Liver (tissue), 9 donors: ENCODE data around the gene DNAH17. TPM values are rescaled to one million over a fixed set of nuclear protein-coding genes. Genes with fewer than 3 reads are reported as not detected.

ENCODE experiments used
- DNase-seq: peaks from one replicate; pipeline ENCODE4 v3.0.0-alpha.2; 2017; ENCODE audit warnings: low spot score
- H3K27ac ChIP-seq, 2 donors: one replicate each; pipeline ENCODE4 v1.7.0; 2013; ENCODE audit warnings: inconsistent platforms in 2 of 2, low read length in 2 of 2, control low read depth in 1 of 2, low read depth in 1 of 2, mild to moderate bottlenecking in 1 of 2
- H3K27me3 ChIP-seq, 4 donors: one replicate each; pipeline versions ENCODE4 v1.6.1 to v1.7.0; 2013; ENCODE audit warnings: low read length in 3 of 4, inconsistent platforms in 1 of 4, mild to moderate bottlenecking in 1 of 4, moderate library complexity in 1 of 4; ENCODE audit not compliant: control insufficient read depth in 4 of 4, insufficient read depth in 4 of 4
- H3K36me3 ChIP-seq, 4 donors: one replicate each; pipeline versions ENCODE4 v1.6.1 to v1.7.0; 2013; ENCODE audit warnings: low read length in 3 of 4, mild to moderate bottlenecking in 3 of 4, low read depth in 1 of 4, moderate library complexity in 1 of 4; ENCODE audit not compliant: control insufficient read depth in 4 of 4, insufficient read depth in 3 of 4
- H3K4me1 ChIP-seq, 4 donors: one replicate each; pipeline versions ENCODE4 v1.6.1 to v1.7.0; 2013; ENCODE audit warnings: low read length in 3 of 4, mild to moderate bottlenecking in 3 of 4, moderate library complexity in 1 of 4; ENCODE audit not compliant: control insufficient read depth in 4 of 4, insufficient read depth in 4 of 4
- H3K4me3 ChIP-seq, 3 donors: one replicate each; pipeline versions ENCODE4 v1.6.1 to v1.7.0; 2013; ENCODE audit warnings: low read length in 3 of 3, control low read depth in 1 of 3, low read depth in 1 of 3, mild to moderate bottlenecking in 1 of 3
- H3K9ac ChIP-seq, 2 donors: one replicate each; pipeline ENCODE4 v1.7.0; 2013; ENCODE audit warnings: low read length in 2 of 2, mild to moderate bottlenecking in 2 of 2, moderate library complexity in 2 of 2, control low read depth in 1 of 2, low read depth in 1 of 2
- H3K9me3 ChIP-seq, 4 donors: one replicate each; pipeline versions ENCODE4 v1.6.1 to v1.7.0; 2013; ENCODE audit warnings: low read length in 3 of 4; ENCODE audit not compliant: control insufficient read depth in 4 of 4
- ATF3 ChIP-seq: IDR thresholded peaks from 2 replicates; pipeline ENCODE4 v1.6.1; 2016; ENCODE audit warnings: antibody characterized with exemption
- EGR1 ChIP-seq, 2 donors: IDR thresholded peaks; 2 replicates each; pipeline ENCODE4 v1.6.1; 2016 to 2018; ENCODE audit warnings: antibody characterized with exemption in 2 of 2, low read depth in 2 of 2
- FOXA1 ChIP-seq: IDR thresholded peaks from 2 replicates; pipeline ENCODE4 v1.6.1; 2016; ENCODE audit warnings: antibody characterized with exemption
- FOXA2 ChIP-seq: IDR thresholded peaks from 2 replicates; pipeline ENCODE4 v1.6.1; 2016; ENCODE audit warnings: antibody characterized with exemption
- GABPA ChIP-seq, 2 donors: IDR thresholded peaks in 1 of 2; conservative IDR thresholded peaks in 1 of 2; 2 replicates each; pipeline ENCODE4 v1.6.1; 2016; ENCODE audit warnings: antibody characterized with exemption in 2 of 2, mild to moderate bottlenecking in 1 of 2, moderate library complexity in 1 of 2
- HNF4A ChIP-seq, 2 donors: conservative IDR thresholded peaks; 2 replicates each; pipeline ENCODE4 v1.6.1; 2016; ENCODE audit warnings: antibody characterized with exemption in 2 of 2, mild to moderate bottlenecking in 2 of 2
- HNF4G ChIP-seq: IDR thresholded peaks from 2 replicates; pipeline ENCODE4 v1.6.1; 2016; ENCODE audit warnings: antibody characterized with exemption
- JUND ChIP-seq, 2 donors: IDR thresholded peaks; 2 replicates each; pipeline ENCODE4 v1.6.1; 2016; ENCODE audit warnings: antibody characterized with exemption in 2 of 2
- MAX ChIP-seq: IDR thresholded peaks from 2 replicates; pipeline ENCODE4 v1.6.1; 2016; ENCODE audit warnings: antibody characterized with exemption
- NR2F2 ChIP-seq: IDR thresholded peaks from 2 replicates; pipeline ENCODE4 v1.6.1; 2016; ENCODE audit warnings: antibody characterized with exemption
- REST ChIP-seq: IDR thresholded peaks from 2 replicates; pipeline ENCODE4 v1.6.1; 2016; ENCODE audit warnings: antibody characterized with exemption, mild to moderate bottlenecking
- RXRA ChIP-seq, 2 donors: IDR thresholded peaks; 2 replicates each; pipeline ENCODE4 v1.6.1; 2017 to 2018; ENCODE audit warnings: antibody characterized with exemption in 2 of 2, mild to moderate bottlenecking in 1 of 2
- SP1 ChIP-seq: IDR thresholded peaks from 2 replicates; pipeline ENCODE4 v1.6.1; 2018; ENCODE audit warnings: antibody characterized with exemption, mild to moderate bottlenecking
- TAF1 ChIP-seq: conservative IDR thresholded peaks from 2 replicates; pipeline ENCODE4 v1.6.1; 2016; ENCODE audit warnings: antibody characterized with exemption, mild to moderate bottlenecking
- YY1 ChIP-seq: IDR thresholded peaks from 2 replicates; pipeline ENCODE4 v1.6.1; 2016; ENCODE audit warnings: antibody characterized with exemption, mild to moderate bottlenecking
- ZBTB33 ChIP-seq: IDR thresholded peaks from 2 replicates; pipeline ENCODE4 v1.6.1; 2016; ENCODE audit warnings: antibody characterized with exemption
- WGBS: extraction: QIAGEN DNeasy Blood & Tissue Kit; methylation state at CpG from one replicate; pipeline ENCODE4 v1.1.7; 2013; 5-methylcytosine and 5-hydroxymethylcytosine counted together
- polyA plus RNA-seq, 2 donors: library from polyadenylated mRNA; stranded (reverse) in 1 of 2; unstranded in 1 of 2; fragments of 200-250 nt in 1 of 2; fragments of >200 nt in 1 of 2; fragmentation: Nextera tagmentation in 1 of 2; extraction: Ambion mirVana in 1 of 2; gene quantifications; one replicate each; pipeline versions ENCODE4 v1.2.1 to v1.2.3, GENCODE V29; 2013 to 2015
- total RNA-seq, 2 donors: library from RNA; depleted of rRNA; stranded (reverse); fragments of >200 nt; gene quantifications; one replicate each; pipeline ENCODE4 v1.2.3, GENCODE V29; 2014
- TF ChIP-seq, protein P1 (sequence below): fragments of 150-350 bp; IDR thresholded peaks from 2 replicates; pipeline ENCODE4 v1.5.1; 2017; ENCODE audit warnings: improper control_type of control experiment, low read depth, low read length; ENCODE audit not compliant: missing input control
- donor health status: healthy.
- donor health status: healthy.
- donor health status: healthy.
- donor health status: healthy.
- donor health status: healthy.

Gene DNAH17
- total and polyA plus RNA-seq, 4 donors, result 0.09 to 0.79 TPM; not detected in 2

DNA sequence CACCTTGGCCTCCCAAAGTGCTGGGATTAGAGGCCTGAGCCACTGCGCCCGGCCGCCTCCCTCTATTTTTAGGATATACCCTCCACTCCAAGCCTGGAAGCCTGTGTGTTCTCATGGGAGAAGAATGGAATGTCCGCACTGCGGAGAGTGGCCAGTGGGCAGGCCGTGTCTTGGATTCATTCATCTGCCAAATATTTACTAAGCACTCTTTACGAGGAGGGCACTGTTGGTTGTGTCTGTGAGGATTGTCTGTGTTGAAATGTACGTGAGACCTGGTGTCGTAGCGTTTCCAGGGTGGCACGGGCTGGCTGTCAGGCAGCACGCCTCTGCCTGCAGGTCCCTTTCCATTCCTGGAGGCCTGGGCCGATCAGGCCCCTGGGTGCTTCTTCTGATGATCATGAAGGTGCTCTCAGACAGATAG lies 179.5 kb downstream of the DNAH17 start:
- Histone ChIP-seq H3K4me1 (peaks cover 5 to 20% (median 15%) of the 10 kb centered on the region in 4 donors), H3K9me3 (no peaks in the 10 kb centered on the region), H3K36me3 (peaks cover 13 to 46% (median 30%) of the 10 kb centered on the region in 4 donors), H3K27me3 (no peaks in the 10 kb centered on the region), H3K9ac (no peak overlapping the region), H3K27ac (no peak overlapping the region), H3K4me3 (no peak overlapping the region)
- TF ChIP-seq EGR1 (IDR thresholded peaks at IDR 0.05; ENCODE audit: low read depth in 2 of 2) (no peak), MAX (no peak), RXRA (IDR thresholded peaks at IDR 0.05) (peak in 1 of 2 donors; percentile 19), HNF4A (conservative IDR thresholded peaks at IDR 0.05) (peak in 1 of 2 donors; percentile 22), HNF4G (no peak), REST (peak; percentile 88), JUND (IDR thresholded peaks at IDR 0.05) (no peak), GABPA (IDR thresholded peaks at IDR 0.05 in 1 of 2, conservative IDR thresholded peaks at IDR 0.05 in 1 of 2) (no peak), FOXA1 (no peak), ATF3 (no peak)
- TF ChIP-seq, protein P1, sequence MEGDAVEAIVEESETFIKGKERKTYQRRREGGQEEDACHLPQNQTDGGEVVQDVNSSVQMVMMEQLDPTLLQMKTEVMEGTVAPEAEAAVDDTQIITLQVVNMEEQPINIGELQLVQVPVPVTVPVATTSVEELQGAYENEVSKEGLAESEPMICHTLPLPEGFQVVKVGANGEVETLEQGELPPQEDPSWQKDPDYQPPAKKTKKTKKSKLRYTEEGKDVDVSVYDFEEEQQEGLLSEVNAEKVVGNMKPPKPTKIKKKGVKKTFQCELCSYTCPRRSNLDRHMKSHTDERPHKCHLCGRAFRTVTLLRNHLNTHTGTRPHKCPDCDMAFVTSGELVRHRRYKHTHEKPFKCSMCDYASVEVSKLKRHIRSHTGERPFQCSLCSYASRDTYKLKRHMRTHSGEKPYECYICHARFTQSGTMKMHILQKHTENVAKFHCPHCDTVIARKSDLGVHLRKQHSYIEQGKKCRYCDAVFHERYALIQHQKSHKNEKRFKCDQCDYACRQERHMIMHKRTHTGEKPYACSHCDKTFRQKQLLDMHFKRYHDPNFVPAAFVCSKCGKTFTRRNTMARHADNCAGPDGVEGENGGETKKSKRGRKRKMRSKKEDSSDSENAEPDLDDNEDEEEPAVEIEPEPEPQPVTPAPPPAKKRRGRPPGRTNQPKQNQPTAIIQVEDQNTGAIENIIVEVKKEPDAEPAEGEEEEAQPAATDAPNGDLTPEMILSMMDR, result no peak
- WGBS, result 63% methylated on average over 13 of the region's 13 CpGs
- no peak for DNase-seq

GRCh38 chr17:78396441-78397337 lies 180.5 kb downstream of the DNAH17 start:
- no peak for DNase-seq
- no peaks in the 10 kb centered on the region for H3K27me3 ChIP-seq
- WGBS, result 35% methylated on average over 14 of the region's 14 CpGs
- H3K27ac ChIP-seq, result peak overlapping the region in 1 of 2 donors; percentile 36
- no peak overlapping the region for H3K9ac ChIP-seq
- peaks cover 5 to 20% (median 15%) of the 10 kb centered on the region in 4 donors for H3K4me1 ChIP-seq
- H3K9me3 ChIP-seq, result no peaks in the 10 kb centered on the region
- H3K4me3 ChIP-seq, result no peak overlapping the region
- peaks cover 12 to 38% (median 27%) of the 10 kb centered on the region in 4 donors for H3K36me3 ChIP-seq
- TF ChIP-seq, protein P1, result no peak
- TF ChIP-seq RXRA (IDR thresholded peaks at IDR 0.05), result peak; percentile 61 to 92
- TF ChIP-seq HNF4G, result peak; percentile 12
- peak; percentile 86 to 96 for TF ChIP-seq HNF4A (conservative IDR thresholded peaks at IDR 0.05)
- peak; percentile 85 for TF ChIP-seq FOXA2
- TF ChIP-seq EGR1 (IDR thresholded peaks at IDR 0.05; ENCODE audit: low read depth in 2 of 2), result no peak
- peak in 1 of 2 donors; percentile 52 for TF ChIP-seq GABPA (IDR thresholded peaks at IDR 0.05 in 1 of 2, conservative IDR thresholded peaks at IDR 0.05 in 1 of 2)
- no peak for TF ChIP-seq YY1
- no peak for TF ChIP-seq NR2F2
- peak; percentile 83 for TF ChIP-seq FOXA1
- no peak for TF ChIP-seq ZBTB33
- TF ChIP-seq TAF1, result no peak
- TF ChIP-seq SP1, result peak; percentile 67
- TF ChIP-seq JUND (IDR thresholded peaks at IDR 0.05), result peak in 1 of 2 donors; percentile 81
- no peak for TF ChIP-seq ATF3
